Skeletal muscle satellite cell (primary cell): ENCODE measurements around the gene VCAN.

Experiments
- H3K27me3 ChIP-seq: 2 replicates; pipeline ENCODE4 v1.7.0; 2013; ENCODE audit warnings: low read length; ENCODE audit not compliant: control insufficient read depth, insufficient read depth
- H3K36me3 ChIP-seq: 2 replicates; pipeline ENCODE4 v1.7.0; 2013; ENCODE audit warnings: mild to moderate bottlenecking, control low read depth, low read length; ENCODE audit not compliant: insufficient read depth
- H3K4me1 ChIP-seq: 2 replicates; pipeline ENCODE4 v1.7.0; 2013; ENCODE audit warnings: low read length; ENCODE audit not compliant: control insufficient read depth, insufficient read depth
- H3K4me2 ChIP-seq: 2 replicates; pipeline ENCODE4 v1.7.0; 2013; ENCODE audit warnings: mild to moderate bottlenecking, low read length
- H3K4me3 ChIP-seq: 2 replicates; pipeline ENCODE4 v1.7.0; 2013; ENCODE audit warnings: low read length
- H3K9ac ChIP-seq: 2 replicates; pipeline ENCODE4 v1.7.0; 2013; ENCODE audit warnings: mild to moderate bottlenecking, low read depth, low read length, moderate library complexity
- H3K9me3 ChIP-seq: replicated peaks from 2 replicates; pipeline ENCODE4 v1.7.0; 2013; ENCODE audit warnings: mild to moderate bottlenecking, control low read depth, low read length

The VCAN gene

GRCh38 chr5:83523929-83524328 is 52.4 kb downstream of the VCAN start:
- H3K9ac ChIP-seq = no peak overlapping the region
- H3K9me3 ChIP-seq = no peaks in the 10 kb centered on the region
- peaks cover 18% of the 10 kb centered on the region for H3K36me3 ChIP-seq
- no peak overlapping the region for H3K4me3 ChIP-seq
- peaks cover 5% of the 10 kb centered on the region for H3K4me1 ChIP-seq
- H3K4me2 ChIP-seq = no peak overlapping the region
- no peaks in the 10 kb centered on the region for H3K27me3 ChIP-seq

DNA sequence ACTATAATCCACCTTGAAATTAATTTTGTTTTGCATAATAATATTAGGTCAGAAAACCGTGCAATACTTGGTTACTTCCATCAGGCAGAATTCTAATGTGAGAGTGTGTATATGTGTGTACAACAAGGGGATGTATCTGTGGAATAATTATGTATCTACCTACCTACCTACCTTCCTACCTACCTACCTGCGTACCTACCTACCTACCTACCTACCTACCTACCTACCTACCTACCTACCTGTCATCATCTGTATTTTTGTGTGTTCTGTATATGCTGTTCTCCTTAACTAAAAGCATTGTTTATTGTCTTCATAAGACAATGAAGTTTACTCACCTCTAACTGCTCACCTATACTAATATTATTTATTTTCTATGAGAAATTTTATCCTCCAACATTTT is 52.8 kb downstream of the VCAN start:
- no peak overlapping the region for H3K4me3 ChIP-seq
- H3K4me2 ChIP-seq = no peak overlapping the region
- no peak overlapping the region for H3K9ac ChIP-seq
- H3K36me3 ChIP-seq = peaks cover 14% of the 10 kb centered on the region
- no peaks in the 10 kb centered on the region for H3K9me3 ChIP-seq
- H3K4me1 ChIP-seq = peaks cover 5% of the 10 kb centered on the region
- H3K27me3 ChIP-seq = no peaks in the 10 kb centered on the region

- no peak overlapping the region for H3K9ac ChIP-seq
- no peaks in the 10 kb centered on the region for H3K27me3 ChIP-seq
- H3K4me2 ChIP-seq = no peak overlapping the region
- H3K9me3 ChIP-seq = no peaks in the 10 kb centered on the region
- peaks cover 5% of the 10 kb centered on the region for H3K4me1 ChIP-seq
- H3K4me3 ChIP-seq = no peak overlapping the region
- peaks cover 7% of the 10 kb centered on the region for H3K36me3 ChIP-seq
Observed at GRCh38 chr5:83524991-83525390, 53.4 kb downstream of the VCAN start.

DNA sequence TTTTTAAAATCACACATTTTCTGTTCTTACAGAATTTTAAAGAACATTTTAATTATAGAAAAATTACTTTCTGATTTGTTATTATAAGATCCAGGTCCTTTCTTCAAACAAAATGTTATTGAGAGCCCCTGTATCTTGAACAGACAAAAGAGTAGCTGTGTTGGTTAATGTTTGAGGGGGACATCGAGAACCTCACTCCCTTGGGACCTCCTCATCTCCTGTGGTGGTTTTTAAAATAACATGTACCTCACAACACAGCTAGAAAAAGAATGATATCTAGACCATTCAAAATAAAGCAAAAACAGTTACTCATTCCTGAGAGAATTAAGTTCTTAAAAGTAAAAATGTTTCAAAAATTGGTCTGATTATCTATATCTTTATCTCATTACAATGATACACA is 54.7 kb downstream of the VCAN start:
- Histone ChIP-seq H3K4me1 (peaks cover 9% of the 10 kb centered on the region), H3K4me2 (no peak overlapping the region), H3K9me3 (no peaks in the 10 kb centered on the region), H3K9ac (no peak overlapping the region), H3K4me3 (no peak overlapping the region), H3K27me3 (no peaks in the 10 kb centered on the region), H3K36me3 (peaks cover 3% of the 10 kb centered on the region)

GRCh38 chr5:83527221-83527620 is 55.7 kb downstream of the VCAN start:
- no peaks in the 10 kb centered on the region for H3K9me3 ChIP-seq
- H3K27me3 ChIP-seq = no peaks in the 10 kb centered on the region
- no peak overlapping the region for H3K9ac ChIP-seq
- no peak overlapping the region for H3K4me3 ChIP-seq
- no peaks in the 10 kb centered on the region for H3K36me3 ChIP-seq
- peak overlapping the region; percentile 4 for H3K4me2 ChIP-seq
- H3K4me1 ChIP-seq = peaks cover 9% of the 10 kb centered on the region

DNA sequence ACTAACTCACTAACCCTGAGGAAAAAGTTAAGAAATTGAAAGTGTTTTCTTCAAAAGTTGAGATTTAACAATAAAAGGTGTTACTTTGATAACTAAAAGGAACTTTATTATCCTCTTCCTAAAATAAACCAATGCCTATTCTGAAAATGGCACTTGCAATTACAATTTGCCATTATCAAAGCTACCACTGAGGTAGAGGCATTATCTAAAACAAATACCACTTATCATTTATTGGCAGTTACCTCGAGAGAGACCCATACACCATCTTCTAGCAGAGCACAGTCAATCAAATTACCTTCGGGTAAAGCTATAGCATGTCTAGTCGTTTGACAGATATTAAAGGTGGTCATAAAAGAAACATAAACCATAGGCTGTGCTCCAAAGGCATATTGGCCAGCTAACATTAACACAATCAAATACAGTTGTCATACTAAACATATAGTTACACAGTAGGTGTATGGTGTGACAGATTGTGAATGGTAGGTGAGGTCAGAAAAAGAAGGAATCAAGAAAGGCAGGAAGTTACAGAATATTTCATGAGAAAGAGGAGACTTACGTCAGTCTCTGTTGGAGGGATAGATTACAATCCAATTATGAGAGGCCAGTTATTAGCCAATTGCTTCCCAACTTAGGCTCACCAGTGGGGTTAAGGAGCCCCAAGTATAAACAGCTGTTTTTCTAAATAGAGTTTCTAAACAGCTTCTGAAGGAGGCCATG is 56.3 kb downstream of the VCAN start:
- H3K4me1 ChIP-seq = peaks cover 9% of the 10 kb centered on the region
- H3K4me3 ChIP-seq = no peak overlapping the region
- no peaks in the 10 kb centered on the region for H3K9me3 ChIP-seq

DNA sequence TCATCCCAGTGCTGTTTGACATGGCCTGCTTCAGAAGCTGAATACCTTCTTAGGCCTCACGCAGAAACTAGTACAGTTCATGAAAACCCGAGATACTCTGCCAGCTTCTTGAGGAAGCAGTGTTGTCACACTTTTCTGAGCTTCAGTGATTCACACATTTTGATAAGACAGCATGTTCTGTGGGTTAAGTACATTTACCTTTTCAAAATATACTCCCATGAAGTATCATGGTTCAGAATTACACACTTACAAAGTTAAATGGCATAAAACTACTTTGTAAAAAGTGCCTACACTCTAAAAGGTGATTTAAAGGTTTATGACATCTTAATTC is 56.9 kb downstream of the VCAN start:
- no peaks in the 10 kb centered on the region for H3K9me3 ChIP-seq
- peaks cover 9% of the 10 kb centered on the region for H3K4me1 ChIP-seq
- no peak overlapping the region for H3K4me2 ChIP-seq
- no peaks in the 10 kb centered on the region for H3K27me3 ChIP-seq
- H3K4me3 ChIP-seq = no peak overlapping the region
- no peak overlapping the region for H3K9ac ChIP-seq
- H3K36me3 ChIP-seq = no peaks in the 10 kb centered on the region

More for the DNA sequence above, 56.3 kb downstream of the VCAN start:
- H3K27me3 ChIP-seq = no peaks in the 10 kb centered on the region
- H3K4me2 ChIP-seq = no peak overlapping the region
- H3K36me3 ChIP-seq = no peaks in the 10 kb centered on the region
- no peak overlapping the region for H3K9ac ChIP-seq

GRCh38 chr5:83530193-83530592 is 58.6 kb downstream of the VCAN start:
- Histone ChIP-seq H3K4me3 (no peak overlapping the region), H3K4me2 (no peak overlapping the region), H3K27me3 (no peaks in the 10 kb centered on the region), H3K4me1 (peaks cover 9% of the 10 kb centered on the region), H3K9ac (peak overlapping the region; percentile 39), H3K9me3 (no peaks in the 10 kb centered on the region), H3K36me3 (no peaks in the 10 kb centered on the region)

GRCh38 chr5:83531661-83532060 is 60.1 kb downstream of the VCAN start:
- H3K4me3 ChIP-seq = no peak overlapping the region
- no peak overlapping the region for H3K4me2 ChIP-seq
- H3K27me3 ChIP-seq = no peaks in the 10 kb centered on the region
- no peak overlapping the region for H3K9ac ChIP-seq
- peaks cover 9% of the 10 kb centered on the region for H3K4me1 ChIP-seq
- no peaks in the 10 kb centered on the region for H3K9me3 ChIP-seq
- no peaks in the 10 kb centered on the region for H3K36me3 ChIP-seq

DNA sequence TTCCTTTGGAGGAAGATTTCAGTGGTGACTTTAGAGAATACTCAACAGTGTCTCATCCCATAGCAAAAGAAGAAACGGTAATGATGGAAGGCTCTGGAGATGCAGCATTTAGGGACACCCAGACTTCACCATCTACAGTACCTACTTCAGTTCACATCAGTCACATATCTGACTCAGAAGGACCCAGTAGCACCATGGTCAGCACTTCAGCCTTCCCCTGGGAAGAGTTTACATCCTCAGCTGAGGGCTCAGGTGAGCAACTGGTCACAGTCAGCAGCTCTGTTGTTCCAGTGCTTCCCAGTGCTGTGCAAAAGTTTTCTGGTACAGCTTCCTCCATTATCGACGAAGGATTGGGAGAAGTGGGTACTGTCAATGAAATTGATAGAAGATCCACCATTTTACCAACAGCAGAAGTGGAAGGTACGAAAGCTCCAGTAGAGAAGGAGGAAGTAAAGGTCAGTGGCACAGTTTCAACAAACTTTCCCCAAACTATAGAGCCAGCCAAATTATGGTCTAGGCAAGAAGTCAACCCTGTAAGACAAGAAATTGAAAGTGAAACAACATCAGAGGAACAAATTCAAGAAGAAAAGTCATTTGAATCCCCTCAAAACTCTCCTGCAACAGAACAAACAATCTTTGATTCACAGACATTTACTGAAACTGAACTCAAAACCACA is 67.4 kb downstream of the VCAN start:
- Histone ChIP-seq H3K4me2 (no peak overlapping the region), H3K9ac (no peak overlapping the region), H3K36me3 (peaks cover 26% of the 10 kb centered on the region), H3K4me3 (no peak overlapping the region), H3K4me1 (no peaks in the 10 kb centered on the region), H3K27me3 (no peaks in the 10 kb centered on the region), H3K9me3 (no peaks in the 10 kb centered on the region)

- Histone ChIP-seq H3K4me3 (no peak overlapping the region), H3K9ac (no peak overlapping the region), H3K9me3 (no peaks in the 10 kb centered on the region), H3K4me2 (no peak overlapping the region), H3K4me1 (no peaks in the 10 kb centered on the region), H3K27me3 (no peaks in the 10 kb centered on the region), H3K36me3 (peaks cover 26% of the 10 kb centered on the region)
Observed at GRCh38 chr5:83539463-83539790, 67.9 kb downstream of the VCAN start.

DNA sequence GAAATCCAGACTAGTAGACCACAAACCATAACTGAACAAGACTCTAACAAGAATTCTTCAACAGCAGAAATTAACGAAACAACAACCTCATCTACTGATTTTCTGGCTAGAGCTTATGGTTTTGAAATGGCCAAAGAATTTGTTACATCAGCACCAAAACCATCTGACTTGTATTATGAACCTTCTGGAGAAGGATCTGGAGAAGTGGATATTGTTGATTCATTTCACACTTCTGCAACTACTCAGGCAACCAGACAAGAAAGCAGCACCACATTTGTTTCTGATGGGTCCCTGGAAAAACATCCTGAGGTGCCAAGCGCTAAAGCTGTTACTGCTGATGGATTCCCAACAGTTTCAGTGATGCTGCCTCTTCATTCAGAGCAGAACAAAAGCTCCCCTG is 68.6 kb downstream of the VCAN start:
- Histone ChIP-seq H3K4me1 (no peaks in the 10 kb centered on the region), H3K4me2 (no peak overlapping the region), H3K9ac (no peak overlapping the region), H3K36me3 (peaks cover 26% of the 10 kb centered on the region), H3K27me3 (no peaks in the 10 kb centered on the region), H3K9me3 (no peaks in the 10 kb centered on the region), H3K4me3 (no peak overlapping the region)
